Testis (tissue), 2 donors: ENCODE results near the gene MATK.

ENCODE experiments used
- CTCF ChIP-seq, 3 experiments: fragments of 450-650 bp in 2 of 3; fragments of 200-600 bp in 1 of 3; sonication (generic) in 1 of 3; IDR thresholded peaks; one replicate each; pipeline ENCODE4 v1.5.1; 2016 to 2019; ENCODE audit warnings: antibody characterized with exemption in 3 of 3, mild to moderate bottlenecking in 2 of 3, moderate library complexity in 1 of 3
- POLR2A ChIP-seq: fragments of 450-650 bp; IDR thresholded peaks from one replicate; pipeline ENCODE4 v1.6.1; 2017; ENCODE audit warnings: antibody characterized with exemption, mild to moderate bottlenecking, moderate library complexity

DNA sequence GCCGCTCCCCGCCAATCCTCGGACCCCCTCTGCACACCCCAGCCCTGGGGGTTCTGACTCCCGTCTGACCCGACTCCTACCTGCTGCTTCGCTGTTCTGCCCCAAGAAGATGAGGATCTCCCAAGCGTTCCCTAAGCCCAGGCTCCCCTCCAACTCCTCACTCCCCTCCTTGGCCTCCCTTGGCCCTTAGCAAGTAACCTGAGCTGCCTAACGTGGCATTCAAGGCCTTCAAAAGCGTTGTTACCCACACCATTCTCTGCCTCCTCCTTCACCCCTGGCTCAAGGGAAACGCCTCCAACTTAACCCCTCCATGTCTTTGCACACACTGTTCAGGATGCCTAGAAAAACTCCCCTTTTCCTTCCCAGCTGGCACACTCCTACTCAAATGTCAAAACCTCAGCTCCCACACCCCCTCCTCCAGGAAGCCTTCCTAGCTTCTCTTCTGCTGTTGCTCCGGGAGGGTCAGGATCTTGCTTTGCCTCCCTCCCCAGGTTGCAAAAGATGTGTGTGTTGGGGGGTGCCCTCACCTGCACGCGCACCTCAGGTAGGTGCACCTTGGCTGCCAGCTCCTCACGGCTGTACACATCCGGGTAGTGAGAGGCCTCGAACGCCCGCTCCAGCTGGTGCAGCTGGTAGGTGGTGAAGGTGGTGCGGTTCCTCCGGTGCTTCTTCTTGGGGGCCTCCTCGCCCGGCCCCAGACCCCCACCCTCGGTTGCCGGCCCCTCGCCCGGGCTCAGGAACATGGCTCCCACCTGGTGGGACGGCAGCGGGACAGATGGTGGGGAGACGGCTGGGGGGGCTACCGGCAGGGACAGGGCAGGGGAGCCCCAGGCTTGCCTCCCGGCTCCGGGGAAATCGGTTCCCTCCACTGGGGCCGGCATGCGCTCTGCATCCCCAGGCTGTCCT lies 14.9 kb downstream of the MATK start:
- TF ChIP-seq CTCF (IDR thresholded peaks at IDR 0.05) (no peak), POLR2A (no peak)
